ENCODE measurements around the gene SH2D7. TPM values are rescaled to one million over a fixed set of nuclear protein-coding genes. Genes with fewer than 3 reads are reported as not detected.
A peak's percentile ranks its signal among the peaks of the same experiment; 100 is the strongest.

The SH2D7 gene
- total RNA-seq, 1 experiment from 2014 or later = not detected

DNA sequence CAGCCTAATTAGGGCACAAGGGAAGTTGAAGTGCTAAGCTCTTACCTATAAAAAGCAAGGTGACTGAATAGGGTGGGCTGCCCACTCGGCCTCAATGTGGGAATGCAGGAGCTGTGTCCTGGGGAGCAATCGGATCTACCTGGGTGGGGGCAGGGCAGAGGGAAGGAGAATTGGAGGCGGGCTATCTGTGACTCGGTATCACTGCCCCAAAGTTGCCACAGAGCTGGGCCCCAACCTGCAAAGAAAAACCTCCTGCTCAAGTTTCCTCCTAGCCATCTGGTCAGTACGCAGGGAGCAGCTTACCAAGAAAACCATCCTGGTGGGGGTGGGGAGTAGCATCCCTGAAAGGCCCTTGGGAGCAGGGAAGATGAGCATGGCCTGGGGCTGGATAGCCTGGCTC, 28.2 kb downstream of the SH2D7 start:
- ATAC-seq (no peak), DNase-seq (no peak)
- H4K20me1 ChIP-seq (ENCODE audit: low read length) = no peaks in the 10 kb centered on the region
- no peaks in the 10 kb centered on the region for H3K9me3 ChIP-seq (ENCODE audit: low read length)
- intact Hi-C loops (cut with micrococcal nuclease) = no loop called here
- no peak overlapping the region for H3K4me3 ChIP-seq (ENCODE audit: low read length)
- H3K27me3 ChIP-seq (ENCODE audit: low read length) = no peaks in the 10 kb centered on the region
- H3K27ac ChIP-seq (ENCODE audit: low read length) = no peak overlapping the region
- no peaks in the 10 kb centered on the region for H3K9me2 ChIP-seq (replicated peaks; ENCODE audit: low read length)
- no peaks in the 10 kb centered on the region for H3K36me3 ChIP-seq (ENCODE audit: low read depth, low read length)
- no peak overlapping the region for H2AFZ ChIP-seq (ENCODE audit: low read length)
- no peaks in the 10 kb centered on the region for H3K79me2 ChIP-seq (ENCODE audit: low read length)
- POLR2A ChIA-PET (ENCODE audit: unreplicated experiment) = no interaction called here
- no peak overlapping the region for H3K4me2 ChIP-seq (ENCODE audit: low read length)
- TF ChIP-seq, protein P1, sequence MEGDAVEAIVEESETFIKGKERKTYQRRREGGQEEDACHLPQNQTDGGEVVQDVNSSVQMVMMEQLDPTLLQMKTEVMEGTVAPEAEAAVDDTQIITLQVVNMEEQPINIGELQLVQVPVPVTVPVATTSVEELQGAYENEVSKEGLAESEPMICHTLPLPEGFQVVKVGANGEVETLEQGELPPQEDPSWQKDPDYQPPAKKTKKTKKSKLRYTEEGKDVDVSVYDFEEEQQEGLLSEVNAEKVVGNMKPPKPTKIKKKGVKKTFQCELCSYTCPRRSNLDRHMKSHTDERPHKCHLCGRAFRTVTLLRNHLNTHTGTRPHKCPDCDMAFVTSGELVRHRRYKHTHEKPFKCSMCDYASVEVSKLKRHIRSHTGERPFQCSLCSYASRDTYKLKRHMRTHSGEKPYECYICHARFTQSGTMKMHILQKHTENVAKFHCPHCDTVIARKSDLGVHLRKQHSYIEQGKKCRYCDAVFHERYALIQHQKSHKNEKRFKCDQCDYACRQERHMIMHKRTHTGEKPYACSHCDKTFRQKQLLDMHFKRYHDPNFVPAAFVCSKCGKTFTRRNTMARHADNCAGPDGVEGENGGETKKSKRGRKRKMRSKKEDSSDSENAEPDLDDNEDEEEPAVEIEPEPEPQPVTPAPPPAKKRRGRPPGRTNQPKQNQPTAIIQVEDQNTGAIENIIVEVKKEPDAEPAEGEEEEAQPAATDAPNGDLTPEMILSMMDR (conservative IDR thresholded peaks at IDR 0.05; ENCODE audit: low read depth, low read length) = no peak
- no peak for TF ChIP-seq EZH2 (IDR thresholded peaks at IDR 0.05; ENCODE audit: low read length, unreplicated experiment)
- no peak for TF ChIP-seq EZH2phosphoT487 (IDR thresholded peaks at IDR 0.05; ENCODE audit: borderline replicate concordance, low read length)
- no TSS peak for BruUV-seq (replicated peaks)
- H3K9ac ChIP-seq (ENCODE audit: low read length) = no peak overlapping the region
- H3F3A ChIP-seq (ENCODE audit: low read length, unreplicated experiment) = no peaks in the 10 kb centered on the region
- CTCF ChIA-PET = no interaction called here
- no peaks in the 10 kb centered on the region for H3K4me1 ChIP-seq (ENCODE audit: insufficient read depth, low read length)

DNA sequence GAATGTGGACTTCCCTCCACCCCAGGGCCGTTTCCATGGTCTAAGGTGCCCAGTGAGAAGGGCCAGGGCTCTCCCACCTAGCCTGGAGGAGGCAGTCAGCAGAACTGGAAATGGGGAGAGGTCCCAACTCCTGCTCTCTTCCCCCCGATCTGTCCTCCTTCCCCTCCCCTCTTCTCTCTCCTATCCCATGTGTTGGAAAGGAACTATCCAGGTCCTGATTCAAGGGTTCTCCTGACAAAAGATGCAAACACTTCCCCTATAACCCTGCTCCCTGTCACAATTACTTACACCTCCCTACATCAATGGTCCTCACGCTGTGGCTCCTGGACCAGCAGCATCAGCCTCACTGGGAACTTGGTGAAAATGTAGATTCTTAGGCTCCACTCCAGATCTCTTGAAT, 32.9 kb downstream of the SH2D7 start:
- H3K9me2 ChIP-seq (replicated peaks; ENCODE audit: low read length) = no peaks in the 10 kb centered on the region
- TF ChIP-seq EZH2 (IDR thresholded peaks at IDR 0.05; ENCODE audit: low read length, unreplicated experiment) (no peak), EZH2phosphoT487 (IDR thresholded peaks at IDR 0.05; ENCODE audit: borderline replicate concordance, low read length) (no peak)
- TF ChIP-seq, protein P1 (conservative IDR thresholded peaks at IDR 0.05; ENCODE audit: low read depth, low read length) = no peak
- CTCF ChIA-PET = no interaction called here
- no peak overlapping the region for H3K4me2 ChIP-seq (ENCODE audit: low read length)
- H3K4me1 ChIP-seq (ENCODE audit: insufficient read depth, low read length) = peaks cover 16% of the 10 kb centered on the region; the same call in 1 of the 2 replicates
- DNase-seq = no peak
- no peak overlapping the region for H3K4me3 ChIP-seq (ENCODE audit: low read length)
- no peaks in the 10 kb centered on the region for H3K79me2 ChIP-seq (ENCODE audit: low read length)
- ATAC-seq = no peak
- no peaks in the 10 kb centered on the region for H3F3A ChIP-seq (ENCODE audit: low read length, unreplicated experiment)
- H2AFZ ChIP-seq (ENCODE audit: low read length) = no peak overlapping the region
- no peaks in the 10 kb centered on the region for H4K20me1 ChIP-seq (ENCODE audit: low read length)
- no peaks in the 10 kb centered on the region for H3K27me3 ChIP-seq (ENCODE audit: low read length)
- H3K36me3 ChIP-seq (ENCODE audit: low read depth, low read length) = no peaks in the 10 kb centered on the region
- intact Hi-C loops (cut with micrococcal nuclease) = no loop called here
- H3K9ac ChIP-seq (ENCODE audit: low read length) = no peak overlapping the region
- no peak overlapping the region for H3K27ac ChIP-seq (ENCODE audit: low read length)
- POLR2A ChIA-PET (ENCODE audit: unreplicated experiment) = no interaction called here
- BruUV-seq (replicated peaks) = no TSS peak
- H3K9me3 ChIP-seq (ENCODE audit: low read length) = no peaks in the 10 kb centered on the region

DNA sequence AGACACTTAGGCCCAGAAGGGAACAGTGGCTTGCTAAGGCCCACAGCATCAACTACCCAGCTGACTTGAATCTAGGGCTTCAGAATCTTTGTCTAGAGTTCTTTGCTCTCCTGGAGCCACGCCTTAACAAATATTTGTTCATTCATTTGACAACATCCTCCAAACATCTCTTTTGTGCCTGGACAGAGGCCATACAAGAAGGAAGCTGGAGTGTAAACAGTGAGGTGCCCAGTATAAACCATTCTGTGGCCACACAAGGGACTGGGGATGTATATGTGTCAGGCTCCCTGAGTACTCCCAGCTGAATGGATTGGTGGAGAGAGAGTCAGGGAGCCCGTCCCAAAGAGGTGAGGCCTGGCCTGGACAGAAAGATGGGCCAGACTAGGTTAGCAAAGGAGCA, 35.5 kb downstream of the SH2D7 start:
- no peak for TF ChIP-seq EZH2 (IDR thresholded peaks at IDR 0.05; ENCODE audit: low read length, unreplicated experiment)
- H3K36me3 ChIP-seq (ENCODE audit: low read depth, low read length) = no peaks in the 10 kb centered on the region
- DNase-seq = peak; percentile 53
- H3K27ac ChIP-seq (ENCODE audit: low read length) = no peak overlapping the region
- H3F3A ChIP-seq (ENCODE audit: low read length, unreplicated experiment) = no peaks in the 10 kb centered on the region
- H3K9me3 ChIP-seq (ENCODE audit: low read length) = no peaks in the 10 kb centered on the region
- ChIA-PET CTCF (no interaction called here), POLR2A (ENCODE audit: unreplicated experiment) (no interaction called here)
- no peak overlapping the region for H3K4me3 ChIP-seq (ENCODE audit: low read length)
- peak; percentile 60 for ATAC-seq
- BruUV-seq (replicated peaks) = no TSS peak
- no peaks in the 10 kb centered on the region for H3K27me3 ChIP-seq (ENCODE audit: low read length)
- H3K9ac ChIP-seq (ENCODE audit: low read length) = no peak overlapping the region
- H3K4me1 ChIP-seq (ENCODE audit: insufficient read depth, low read length) = peaks cover 28% of the 10 kb centered on the region
- H4K20me1 ChIP-seq (ENCODE audit: low read length) = no peaks in the 10 kb centered on the region
- no peaks in the 10 kb centered on the region for H3K79me2 ChIP-seq (ENCODE audit: low read length)
- H2AFZ ChIP-seq (ENCODE audit: low read length) = no peak overlapping the region
- H3K4me2 ChIP-seq (ENCODE audit: low read length) = no peak overlapping the region
- H3K9me2 ChIP-seq (replicated peaks; ENCODE audit: low read length) = no peaks in the 10 kb centered on the region
- intact Hi-C loops (cut with micrococcal nuclease) = no loop called here
